HG03378 (cell line): ENCODE results near the gene CAMTA1.

Source experiments
- ATAC-seq: cut with Tn5 transposase; IDR thresholded peaks from one replicate; pipeline ENCODE4 v1.9.1; 2021; ENCODE audit warnings: mild to moderate bottlenecking, moderate library complexity; ENCODE audit not compliant: unreplicated experiment

The CAMTA1 gene

GRCh38 chr1:7346070-7346596 lies 560.9 kb downstream of the CAMTA1 start:
- no peak for ATAC-seq

- no peak for ATAC-seq
These were observed 561.6 kb downstream of the CAMTA1 start for GRCh38 chr1:7346600-7347570.

- ATAC-seq = no peak
These were observed 562.8 kb downstream of the CAMTA1 start for GRCh38 chr1:7348073-7348472.

- ATAC-seq = no peak
These were observed 563.3 kb downstream of the CAMTA1 start for GRCh38 chr1:7348580-7348979.

- no peak for ATAC-seq
These were observed 565.5 kb downstream of the CAMTA1 start for GRCh38 chr1:7350804-7351203.

- no peak for ATAC-seq
These were observed 566.4 kb downstream of the CAMTA1 start for GRCh38 chr1:7351649-7352048.

GRCh38 chr1:7352364-7352763 lies 567.1 kb downstream of the CAMTA1 start:
- no peak for ATAC-seq

- no peak for ATAC-seq
These were observed 567.7 kb downstream of the CAMTA1 start for GRCh38 chr1:7352974-7353373.

- ATAC-seq = no peak
These were observed 570.4 kb downstream of the CAMTA1 start for GRCh38 chr1:7355646-7356045.

GRCh38 chr1:7356079-7356478 lies 570.8 kb downstream of the CAMTA1 start:
- no peak for ATAC-seq

- no peak for ATAC-seq
These were observed 573.2 kb downstream of the CAMTA1 start for GRCh38 chr1:7358425-7358824.

- no peak for ATAC-seq
These were observed 575.3 kb downstream of the CAMTA1 start for GRCh38 chr1:7360526-7360925.

GRCh38 chr1:7362947-7363346 lies 577.7 kb downstream of the CAMTA1 start:
- no peak for ATAC-seq

- no peak for ATAC-seq
These were observed 578.2 kb downstream of the CAMTA1 start for GRCh38 chr1:7363450-7363849.

- ATAC-seq = no peak
These were observed 580.5 kb downstream of the CAMTA1 start for GRCh38 chr1:7365706-7366105.

GRCh38 chr1:7366286-7366954 lies 581.2 kb downstream of the CAMTA1 start:
- no peak for ATAC-seq

- no peak for ATAC-seq
These were observed 581.9 kb downstream of the CAMTA1 start for GRCh38 chr1:7366955-7367665.

GRCh38 chr1:7369866-7370265 lies 584.6 kb downstream of the CAMTA1 start:
- ATAC-seq = no peak

- no peak for ATAC-seq
These were observed 586.7 kb downstream of the CAMTA1 start for GRCh38 chr1:7371926-7372325.

- no peak for ATAC-seq
These were observed 587.3 kb downstream of the CAMTA1 start for GRCh38 chr1:7372477-7373120.

- no peak for ATAC-seq
These were observed 588.0 kb downstream of the CAMTA1 start for GRCh38 chr1:7373251-7373650.
